ELR (cell line): ENCODE measurements around the gene GRIA1.

Source experiments
- DNase-seq: peaks from one replicate; pipeline ENCODE4 v3.0.0-alpha.2; 2015; ENCODE audit warnings: low read depth

The GRIA1 gene

GRCh38 chr5:153780876-153781705, 290.6 kb downstream of the GRIA1 start:
- DNase-seq: no peak

GRCh38 chr5:153782589-153783361, 292.3 kb downstream of the GRIA1 start:
- no peak for DNase-seq

GRCh38 chr5:153783362-153783658, 292.8 kb downstream of the GRIA1 start:
- DNase-seq: no peak

- DNase-seq: no peak
Observed at GRCh38 chr5:153784277-153784676, 293.8 kb downstream of the GRIA1 start.

- DNase-seq: no peak
Observed at GRCh38 chr5:153791339-153791738, 300.9 kb downstream of the GRIA1 start.

- DNase-seq: no peak
Observed at GRCh38 chr5:153792305-153792704, 301.8 kb downstream of the GRIA1 start.

- no peak for DNase-seq
Observed at GRCh38 chr5:153793699-153794098, 303.2 kb downstream of the GRIA1 start.

- peak; percentile 5 for DNase-seq
Observed at GRCh38 chr5:153794327-153794726, 303.9 kb downstream of the GRIA1 start.

GRCh38 chr5:153796527-153796926, 306.1 kb downstream of the GRIA1 start:
- no peak for DNase-seq

GRCh38 chr5:153797484-153797883, 307.0 kb downstream of the GRIA1 start:
- DNase-seq: no peak

GRCh38 chr5:153798830-153799229, 308.4 kb downstream of the GRIA1 start:
- no peak for DNase-seq

- DNase-seq: no peak
Observed at GRCh38 chr5:153799466-153799865, 309.0 kb downstream of the GRIA1 start.

GRCh38 chr5:153802050-153802821, 311.8 kb downstream of the GRIA1 start:
- DNase-seq: no peak

GRCh38 chr5:153807801-153808200, 317.3 kb downstream of the GRIA1 start:
- DNase-seq: no peak

GRCh38 chr5:153809166-153809565, 318.7 kb downstream of the GRIA1 start:
- no peak for DNase-seq

GRCh38 chr5:153813901-153814300, 323.4 kb downstream of the GRIA1 start:
- DNase-seq: no peak

- no peak for DNase-seq
Observed at GRCh38 chr5:153816870-153817269, 326.4 kb downstream of the GRIA1 start.

- DNase-seq: peak; percentile 6
Observed at GRCh38 chr5:153818626-153819025, 328.2 kb downstream of the GRIA1 start.

GRCh38 chr5:153823036-153823435, 332.6 kb downstream of the GRIA1 start:
- DNase-seq: no peak

- no peak for DNase-seq
Observed at GRCh38 chr5:153824909-153825308, 334.4 kb downstream of the GRIA1 start.

GRCh38 chr5:153827397-153827796, 336.9 kb downstream of the GRIA1 start:
- DNase-seq: peak; percentile 12

- DNase-seq: no peak
Observed at GRCh38 chr5:153829510-153830065, 339.1 kb downstream of the GRIA1 start.
